Measurements from ENCODE around the gene PPP1R2. TPM values are rescaled to one million over a fixed set of nuclear protein-coding genes. Genes with fewer than 3 reads are reported as not detected.
A peak's percentile ranks its signal among the peaks of the same experiment; 100 is the strongest.

Gene PPP1R2
- total and polyA plus RNA-seq, 5 donors from 2014 or later = 169 to 337 (median 299) TPM

DNA sequence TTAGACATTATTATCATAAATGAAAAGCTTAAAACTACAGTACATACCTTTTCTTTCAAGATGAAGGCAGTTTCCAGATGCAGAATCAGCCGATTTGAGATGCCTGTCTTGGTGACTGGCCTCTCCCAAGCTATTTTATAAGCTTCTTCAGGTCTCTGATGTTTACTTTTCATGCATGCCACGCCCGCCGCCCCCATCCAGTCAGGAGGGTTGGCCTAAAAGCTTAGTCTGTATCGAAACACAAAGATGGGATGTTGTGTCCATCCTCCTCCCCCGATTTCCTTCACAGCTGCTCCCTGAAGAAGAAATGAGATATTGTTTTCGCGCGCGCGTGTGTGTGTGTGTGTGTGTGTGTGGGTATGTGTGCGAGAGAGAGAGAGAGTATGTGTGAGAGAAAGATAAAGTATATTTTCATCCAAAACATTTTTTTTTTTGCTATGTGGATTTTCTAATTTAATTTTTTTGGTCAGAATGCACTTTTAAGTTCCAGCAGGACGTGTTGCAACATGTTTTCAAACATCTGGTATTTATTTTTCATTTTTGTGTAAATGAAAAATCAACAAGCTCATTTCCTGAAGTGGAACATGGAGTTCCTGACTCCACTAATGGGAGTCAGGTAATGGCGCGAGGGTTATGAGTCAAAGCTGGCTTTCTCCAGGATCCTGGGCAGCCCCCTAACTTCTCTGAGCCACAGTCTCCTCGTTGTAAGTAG, 40.9 kb upstream of the PPP1R2 start, which contains the start of gene APOD:
Gene APOD (minus strand): TSS at position 110 of the 712 bp plus-strand sequence. CDS start 4,479 bp downstream, outside the sequence.
- Histone ChIP-seq H3K4me3 (ENCODE audit: low read depth, low read length) (no peak within 1 kb of the TSS), H3K36me3 (ENCODE audit: control insufficient read depth, insufficient read depth, low read length) (no peaks in the 10 kb centered on the region), H3K4me1 (ENCODE audit: control insufficient read depth, insufficient read depth, low read length, poor library complexity, severe bottlenecking) (peaks cover 8% of the 10 kb centered on the region), H3K27me3 (ENCODE audit: control insufficient read depth, insufficient read depth, low read length) (peaks cover 6% of the 10 kb centered on the region), H3K27ac (ENCODE audit: insufficient read depth, low read length, poor library complexity, severe bottlenecking) (no peak within 1 kb of the TSS), H3K9me3 (ENCODE audit: control insufficient read depth in 2 of 2, low read length in 2 of 2) (no peaks in the 10 kb centered on the region)
- Mint-ChIP-seq H3K36me3 (no peaks in the 10 kb centered on the region), H3K27me3 (peaks cover 5% of the 10 kb centered on the region), H3K27ac (no peak within 1 kb of the TSS), H3K4me1 (peaks cover 0 to 3% (median 1%) of the 10 kb centered on the region in 4 donors), H3K9me3 (no peaks in the 10 kb centered on the region), H3K4me3 (no peak within 1 kb of the TSS)
- no peak for ATAC-seq (ENCODE audit: low read depth in 2 of 2)
- no peak for DNase-seq

DNA sequence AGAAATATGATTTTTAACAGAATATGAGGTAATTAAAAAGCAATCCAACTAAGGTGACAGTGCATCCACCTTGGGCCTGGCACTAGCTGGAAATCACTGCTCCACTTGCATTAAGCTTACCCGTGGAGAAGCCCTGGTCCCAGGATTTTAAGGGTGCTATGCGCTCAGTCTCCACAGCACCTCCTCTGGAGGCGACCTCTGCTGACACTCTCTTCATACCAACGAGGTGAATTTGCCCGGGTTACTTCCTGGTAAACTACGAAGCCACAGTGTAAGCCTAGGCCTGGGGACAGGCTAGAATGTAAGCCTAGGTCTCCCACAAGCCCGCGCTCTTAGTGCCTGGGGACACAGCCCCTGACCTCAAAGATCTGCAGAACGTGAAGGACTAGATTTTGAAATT, 39.8 kb upstream of the PPP1R2 start:
- no peaks in the 10 kb centered on the region for H3K36me3 ChIP-seq (ENCODE audit: control insufficient read depth, insufficient read depth, low read length)
- no peaks in the 10 kb centered on the region for H3K36me3 Mint-ChIP-seq
- peaks cover 4% of the 10 kb centered on the region for H3K27me3 ChIP-seq (ENCODE audit: control insufficient read depth, insufficient read depth, low read length)
- no peak for DNase-seq
- H3K9me3 Mint-ChIP-seq = no peaks in the 10 kb centered on the region
- H3K4me3 Mint-ChIP-seq = no peak overlapping the region
- peaks cover 5% of the 10 kb centered on the region for H3K27me3 Mint-ChIP-seq
- ATAC-seq (ENCODE audit: low read depth in 2 of 2) = no peak
- H3K4me1 ChIP-seq (ENCODE audit: control insufficient read depth, insufficient read depth, low read length, poor library complexity, severe bottlenecking) = peaks cover 8% of the 10 kb centered on the region
- H3K9me3 ChIP-seq (ENCODE audit: control insufficient read depth in 2 of 2, low read length in 2 of 2) = no peaks in the 10 kb centered on the region
- no peak overlapping the region for H3K27ac Mint-ChIP-seq
- H3K4me3 ChIP-seq (ENCODE audit: low read depth, low read length) = no peak overlapping the region
- H3K27ac ChIP-seq (ENCODE audit: insufficient read depth, low read length, poor library complexity, severe bottlenecking) = no peak overlapping the region
- H3K4me1 Mint-ChIP-seq = peaks cover 0 to 3% (median 1%) of the 10 kb centered on the region in 4 donors

GRCh38 chr3:195580744-195581443, 37.8 kb upstream of the PPP1R2 start:
- no peaks in the 10 kb centered on the region for H3K9me3 ChIP-seq (ENCODE audit: control insufficient read depth in 2 of 2, low read length in 2 of 2)
- ATAC-seq (ENCODE audit: low read depth in 2 of 2) (no peak), DNase-seq (no peak)
- H3K27me3 ChIP-seq (ENCODE audit: control insufficient read depth, insufficient read depth, low read length) = peaks cover 2% of the 10 kb centered on the region
- no peaks in the 10 kb centered on the region for H3K36me3 Mint-ChIP-seq
- H3K9me3 Mint-ChIP-seq = no peaks in the 10 kb centered on the region
- peaks cover 9% of the 10 kb centered on the region for H3K27me3 Mint-ChIP-seq
- H3K27ac ChIP-seq (ENCODE audit: insufficient read depth, low read length, poor library complexity, severe bottlenecking) = no peak overlapping the region
- no peaks in the 10 kb centered on the region for H3K4me1 ChIP-seq (ENCODE audit: control insufficient read depth, insufficient read depth, low read length, poor library complexity, severe bottlenecking)
- H3K4me1 Mint-ChIP-seq = peaks cover 0 to 5% (median 1%) of the 10 kb centered on the region in 4 donors
- H3K36me3 ChIP-seq (ENCODE audit: control insufficient read depth, insufficient read depth, low read length) = no peaks in the 10 kb centered on the region
- H3K4me3 Mint-ChIP-seq = no peak overlapping the region
- H3K27ac Mint-ChIP-seq = peak overlapping the region in 1 of 3 donors; percentile 61
- no peak overlapping the region for H3K4me3 ChIP-seq (ENCODE audit: low read depth, low read length)

GRCh38 chr3:195579281-195579680, 36.2 kb upstream of the PPP1R2 start:
- H3K4me3 Mint-ChIP-seq = no peak overlapping the region
- DNase-seq = no peak
- H3K9me3 Mint-ChIP-seq = no peaks in the 10 kb centered on the region
- Histone ChIP-seq H3K27me3 (ENCODE audit: control insufficient read depth, insufficient read depth, low read length) (no peaks in the 10 kb centered on the region), H3K9me3 (ENCODE audit: control insufficient read depth in 2 of 2, low read length in 2 of 2) (no peaks in the 10 kb centered on the region), H3K36me3 (ENCODE audit: control insufficient read depth, insufficient read depth, low read length) (no peaks in the 10 kb centered on the region), H3K4me1 (ENCODE audit: control insufficient read depth, insufficient read depth, low read length, poor library complexity, severe bottlenecking) (no peaks in the 10 kb centered on the region), H3K4me3 (ENCODE audit: low read depth, low read length) (no peak overlapping the region), H3K27ac (ENCODE audit: insufficient read depth, low read length, poor library complexity, severe bottlenecking) (no peak overlapping the region)
- ATAC-seq (ENCODE audit: low read depth in 2 of 2) = no peak
- H3K4me1 Mint-ChIP-seq = peaks cover 0 to 5% (median 1%) of the 10 kb centered on the region in 4 donors
- peaks cover 9% of the 10 kb centered on the region for H3K27me3 Mint-ChIP-seq
- H3K27ac Mint-ChIP-seq = no peak overlapping the region
- no peaks in the 10 kb centered on the region for H3K36me3 Mint-ChIP-seq

DNA sequence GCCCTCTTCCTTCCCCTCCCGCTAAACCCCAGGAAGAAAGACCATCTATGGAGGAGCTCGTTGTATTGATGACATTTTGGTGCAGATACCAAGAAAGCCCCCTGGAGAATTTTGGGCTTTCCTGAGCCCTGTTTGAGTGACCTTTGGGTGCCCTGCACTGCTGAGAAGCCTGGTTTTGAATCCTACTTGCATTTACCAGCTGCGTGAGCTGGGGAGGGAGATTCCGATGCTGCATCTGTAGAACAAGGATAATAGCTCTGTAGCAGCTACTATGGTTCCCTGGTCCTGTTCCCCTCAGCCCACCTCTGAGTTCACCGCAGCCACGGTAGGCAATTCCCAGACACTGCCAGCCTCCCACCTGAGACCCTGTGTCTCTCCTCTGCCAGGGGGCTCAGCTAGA, 35.4 kb upstream of the PPP1R2 start:
- H3K27me3 Mint-ChIP-seq = peaks cover 9% of the 10 kb centered on the region
- H3K4me3 ChIP-seq (ENCODE audit: low read depth, low read length) = no peak overlapping the region
- no peaks in the 10 kb centered on the region for H3K4me1 ChIP-seq (ENCODE audit: control insufficient read depth, insufficient read depth, low read length, poor library complexity, severe bottlenecking)
- no peak overlapping the region for H3K27ac Mint-ChIP-seq
- H3K36me3 Mint-ChIP-seq = no peaks in the 10 kb centered on the region
- no peaks in the 10 kb centered on the region for H3K9me3 ChIP-seq (ENCODE audit: control insufficient read depth in 2 of 2, low read length in 2 of 2)
- DNase-seq (no peak), ATAC-seq (ENCODE audit: low read depth in 2 of 2) (no peak)
- H3K36me3 ChIP-seq (ENCODE audit: control insufficient read depth, insufficient read depth, low read length) = no peaks in the 10 kb centered on the region
- no peaks in the 10 kb centered on the region for H3K9me3 Mint-ChIP-seq
- H3K27ac ChIP-seq (ENCODE audit: insufficient read depth, low read length, poor library complexity, severe bottlenecking) = no peak overlapping the region
- no peak overlapping the region for H3K4me3 Mint-ChIP-seq
- no peaks in the 10 kb centered on the region for H3K27me3 ChIP-seq (ENCODE audit: control insufficient read depth, insufficient read depth, low read length)
- peaks cover 0 to 5% (median 0%) of the 10 kb centered on the region in 4 donors for H3K4me1 Mint-ChIP-seq

DNA sequence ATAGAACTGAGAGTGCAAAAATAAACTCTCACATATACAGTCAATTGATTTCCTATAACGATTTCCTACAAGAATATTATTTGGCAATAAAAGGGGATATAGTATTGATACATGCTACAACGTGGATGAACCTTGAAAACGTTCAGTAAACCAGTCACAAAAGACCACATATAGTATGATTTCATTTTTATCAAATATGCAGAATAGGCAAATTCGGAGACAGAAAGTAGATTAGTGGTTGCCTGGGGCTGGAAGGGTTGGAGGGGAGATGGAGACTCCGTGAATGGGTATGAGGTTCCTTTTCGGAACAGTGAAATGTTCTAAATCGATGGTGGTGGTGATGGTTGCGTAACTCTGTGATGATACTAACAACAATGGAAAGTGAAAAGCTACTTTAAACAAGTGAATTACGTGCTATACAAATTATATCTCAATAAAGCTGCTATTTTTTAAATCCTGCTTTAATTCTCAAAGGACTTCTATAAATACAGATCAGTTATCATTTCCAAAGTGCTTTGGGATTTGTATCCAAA, 34.6 kb upstream of the PPP1R2 start:
- ATAC-seq (ENCODE audit: low read depth in 2 of 2) = no peak
- Mint-ChIP-seq H3K9me3 (no peaks in the 10 kb centered on the region), H3K4me1 (peaks cover 0 to 5% (median 3%) of the 10 kb centered on the region in 4 donors), H3K27me3 (peaks cover 13% of the 10 kb centered on the region), H3K36me3 (no peaks in the 10 kb centered on the region), H3K4me3 (no peak overlapping the region), H3K27ac (no peak overlapping the region)
- H3K27me3 ChIP-seq (ENCODE audit: control insufficient read depth, insufficient read depth, low read length) = no peaks in the 10 kb centered on the region
- no peaks in the 10 kb centered on the region for H3K36me3 ChIP-seq (ENCODE audit: control insufficient read depth, insufficient read depth, low read length)
- no peak for DNase-seq
- no peaks in the 10 kb centered on the region for H3K9me3 ChIP-seq (ENCODE audit: control insufficient read depth in 2 of 2, low read length in 2 of 2)
- H3K4me1 ChIP-seq (ENCODE audit: control insufficient read depth, insufficient read depth, low read length, poor library complexity, severe bottlenecking) = no peaks in the 10 kb centered on the region
- no peak overlapping the region for H3K27ac ChIP-seq (ENCODE audit: insufficient read depth, low read length, poor library complexity, severe bottlenecking)
- no peak overlapping the region for H3K4me3 ChIP-seq (ENCODE audit: low read depth, low read length)

GRCh38 chr3:195574497-195575304, 31.6 kb upstream of the PPP1R2 start:
- ATAC-seq (ENCODE audit: low read depth in 2 of 2) (no peak), DNase-seq (no peak)
- Mint-ChIP-seq H3K4me3 (no peak overlapping the region), H3K36me3 (no peaks in the 10 kb centered on the region), H3K9me3 (no peaks in the 10 kb centered on the region), H3K27ac (peak overlapping the region in 1 of 3 donors; percentile 67), H3K4me1 (peaks cover 0 to 5% (median 5%) of the 10 kb centered on the region in 4 donors), H3K27me3 (peaks cover 13% of the 10 kb centered on the region)
- Histone ChIP-seq H3K36me3 (ENCODE audit: control insufficient read depth, insufficient read depth, low read length) (no peaks in the 10 kb centered on the region), H3K27me3 (ENCODE audit: control insufficient read depth, insufficient read depth, low read length) (no peaks in the 10 kb centered on the region), H3K4me1 (ENCODE audit: control insufficient read depth, insufficient read depth, low read length, poor library complexity, severe bottlenecking) (no peaks in the 10 kb centered on the region), H3K4me3 (ENCODE audit: low read depth, low read length) (no peak overlapping the region), H3K27ac (ENCODE audit: insufficient read depth, low read length, poor library complexity, severe bottlenecking) (no peak overlapping the region), H3K9me3 (ENCODE audit: control insufficient read depth in 2 of 2, low read length in 2 of 2) (no peaks in the 10 kb centered on the region)

Measured in CD4-positive, CD25-positive, alpha-beta regulatory T cell (primary cell).